ENCODE results near the gene TSR2.

TSR2 gene

DNA sequence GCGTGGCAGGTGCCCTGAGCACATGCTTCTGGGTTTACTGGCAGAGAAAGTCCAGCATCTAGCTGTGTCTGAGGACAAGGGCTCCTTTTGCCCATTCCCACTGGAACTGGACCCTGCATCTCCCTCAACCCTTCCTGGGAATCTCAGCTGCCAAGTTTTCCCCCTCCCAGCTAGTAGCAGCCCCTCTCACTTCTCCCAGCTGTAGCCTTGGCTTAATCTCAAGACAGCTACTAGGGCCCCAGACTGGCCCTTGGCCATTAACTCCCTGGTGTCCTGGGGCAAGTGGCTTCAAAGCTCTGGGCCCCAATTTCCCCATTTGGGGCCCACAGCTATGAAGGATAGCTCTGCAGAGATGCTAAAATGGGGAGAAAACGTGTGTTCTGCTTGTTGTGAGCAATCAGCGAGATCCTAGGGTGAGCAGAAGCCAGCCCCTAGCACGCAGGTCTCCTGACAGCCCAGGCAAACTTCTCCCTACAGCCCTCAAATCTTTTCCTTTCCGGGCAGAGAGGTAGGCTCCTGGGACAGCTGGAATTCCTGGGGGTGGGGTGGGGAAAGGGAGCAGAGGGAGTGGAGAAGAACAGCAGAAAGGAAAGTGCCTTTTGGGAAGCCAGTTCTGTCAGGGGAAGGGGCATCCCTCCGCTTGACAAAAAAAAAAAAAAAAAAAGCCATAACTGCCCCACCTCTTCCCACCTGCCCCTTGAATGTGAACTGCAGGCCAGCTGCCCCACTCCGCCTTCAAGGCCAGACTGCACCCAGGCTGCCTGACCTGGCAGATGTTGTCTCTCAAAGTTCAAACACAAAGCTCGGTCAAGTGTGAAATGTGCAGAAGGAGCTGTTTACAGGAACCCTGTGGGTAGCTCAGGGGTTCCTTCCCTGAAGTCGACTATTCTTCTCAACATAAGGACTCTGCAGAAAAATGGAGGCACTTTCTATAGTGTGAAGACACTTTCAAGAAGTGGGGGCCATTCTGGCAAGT is 39.2 kb downstream of the TSR2 start:
- no peak for ATAC-seq
- TF ChIP-seq ZFP30 (CRISPR knock-in tag; IDR thresholded peaks at IDR 0.05), result no peak
- no peak for TF ChIP-seq TCF4 (CRISPR knock-in tag; IDR thresholded peaks at IDR 0.05; ENCODE audit: borderline replicate concordance)
- TF ChIP-seq CREB5 (CRISPR knock-in tag; IDR thresholded peaks at IDR 0.05; ENCODE audit: low read depth), result no peak
- TF ChIP-seq ZNF8 (CRISPR knock-in tag; IDR thresholded peaks at IDR 0.05), result no peak
- no peak for TF ChIP-seq GLIS3 (CRISPR knock-in tag; IDR thresholded peaks at IDR 0.05)

DNA sequence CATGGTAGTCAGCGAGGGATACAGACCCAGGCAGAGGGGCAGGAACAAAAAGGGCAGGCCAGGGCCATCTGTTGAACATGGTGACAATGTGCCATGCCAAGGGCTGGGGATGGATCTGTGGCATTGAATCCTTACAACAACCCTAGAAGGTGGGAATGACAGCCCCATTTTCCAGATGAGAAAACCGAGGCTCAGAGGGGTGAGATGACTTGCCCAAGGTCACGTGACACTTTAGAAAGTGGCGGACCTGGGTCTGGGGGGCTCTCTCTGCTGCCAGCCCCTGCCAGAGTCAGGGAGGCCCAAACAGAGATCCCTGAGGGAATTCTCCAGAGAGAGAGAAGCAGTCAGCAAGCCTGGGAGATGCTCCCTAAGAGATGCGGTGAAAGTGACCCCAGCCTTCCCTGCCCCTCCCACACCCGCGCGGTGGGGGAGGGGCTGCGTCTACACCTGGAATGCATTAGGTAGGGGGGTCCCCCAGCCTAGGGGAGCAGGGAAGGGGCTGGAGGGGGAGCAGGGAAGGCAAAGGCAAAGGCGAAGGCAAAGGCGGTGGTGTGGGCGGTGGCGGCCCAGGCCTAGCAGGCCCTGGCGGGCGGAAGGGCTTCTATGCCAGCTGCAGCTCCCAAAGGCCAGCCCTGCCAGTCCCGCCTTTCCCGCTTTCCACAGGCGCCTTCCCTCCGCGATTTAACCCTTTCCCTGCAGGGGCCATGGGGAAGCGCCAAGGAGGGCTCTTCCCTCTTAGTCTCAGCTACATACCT is 42.8 kb downstream of the TSR2 start:
- TF ChIP-seq TCF4 (CRISPR knock-in tag; IDR thresholded peaks at IDR 0.05; ENCODE audit: borderline replicate concordance) (no peak), ZFP3 (CRISPR knock-in tag; IDR thresholded peaks at IDR 0.05) (peak; percentile 80; the same call in 1 of the 2 replicates), ZC3H10 (CRISPR knock-in tag; IDR thresholded peaks at IDR 0.05) (no peak), CSRNP3 (CRISPR knock-in tag; IDR thresholded peaks at IDR 0.05) (no peak)
- TF ChIP-seq, protein P1, sequence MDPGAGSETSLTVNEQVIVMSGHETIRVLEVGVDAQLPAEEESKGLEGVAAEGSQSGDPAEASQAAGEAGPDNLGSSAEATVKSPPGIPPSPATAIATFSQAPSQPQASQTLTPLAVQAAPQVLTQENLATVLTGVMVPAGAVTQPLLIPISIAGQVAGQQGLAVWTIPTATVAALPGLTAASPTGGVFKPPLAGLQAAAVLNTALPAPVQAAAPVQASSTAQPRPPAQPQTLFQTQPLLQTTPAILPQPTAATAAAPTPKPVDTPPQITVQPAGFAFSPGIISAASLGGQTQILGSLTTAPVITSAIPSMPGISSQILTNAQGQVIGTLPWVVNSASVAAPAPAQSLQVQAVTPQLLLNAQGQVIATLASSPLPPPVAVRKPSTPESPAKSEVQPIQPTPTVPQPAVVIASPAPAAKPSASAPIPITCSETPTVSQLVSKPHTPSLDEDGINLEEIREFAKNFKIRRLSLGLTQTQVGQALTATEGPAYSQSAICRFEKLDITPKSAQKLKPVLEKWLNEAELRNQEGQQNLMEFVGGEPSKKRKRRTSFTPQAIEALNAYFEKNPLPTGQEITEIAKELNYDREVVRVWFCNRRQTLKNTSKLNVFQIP (CRISPR knock-in tag; IDR thresholded peaks at IDR 0.05; ENCODE audit: borderline replicate concordance, low read depth), result no peak
- ATAC-seq, result peak; percentile 74

- ATAC-seq, result no peak
Measured at GRCh38 chrX:54483946-54484345, 43.7 kb downstream of the TSR2 start.

More at GRCh38 chrX:54483946-54484345, 43.7 kb downstream of the TSR2 start:
- no peak for TF ChIP-seq CSDC2 (CRISPR knock-in tag; IDR thresholded peaks at IDR 0.05)
- no peak for TF ChIP-seq ISL1 (CRISPR knock-in tag; IDR thresholded peaks at IDR 0.05)
- TF ChIP-seq CSRNP3 (CRISPR knock-in tag; IDR thresholded peaks at IDR 0.05), result no peak
- TF ChIP-seq CREB5 (CRISPR knock-in tag; IDR thresholded peaks at IDR 0.05; ENCODE audit: low read depth), result no peak
- TF ChIP-seq ZFP30 (CRISPR knock-in tag; IDR thresholded peaks at IDR 0.05), result no peak
- no peak for TF ChIP-seq ZFP3 (CRISPR knock-in tag; IDR thresholded peaks at IDR 0.05)
- TF ChIP-seq PPARA (CRISPR knock-in tag; IDR thresholded peaks at IDR 0.05; ENCODE audit: borderline replicate concordance), result no peak
- no peak for TF ChIP-seq TSHZ2 (CRISPR knock-in tag; IDR thresholded peaks at IDR 0.05)
- TF ChIP-seq RARB (CRISPR knock-in tag; IDR thresholded peaks at IDR 0.05), result no peak
- no peak for TF ChIP-seq GLIS3 (CRISPR knock-in tag; IDR thresholded peaks at IDR 0.05)
- TF ChIP-seq TOX (CRISPR knock-in tag; IDR thresholded peaks at IDR 0.05; ENCODE audit: borderline replicate concordance), result no peak
- no peak for TF ChIP-seq ZNF565 (CRISPR knock-in tag; conservative IDR thresholded peaks at IDR 0.05; ENCODE audit: low read depth)
- TF ChIP-seq, protein P2, sequence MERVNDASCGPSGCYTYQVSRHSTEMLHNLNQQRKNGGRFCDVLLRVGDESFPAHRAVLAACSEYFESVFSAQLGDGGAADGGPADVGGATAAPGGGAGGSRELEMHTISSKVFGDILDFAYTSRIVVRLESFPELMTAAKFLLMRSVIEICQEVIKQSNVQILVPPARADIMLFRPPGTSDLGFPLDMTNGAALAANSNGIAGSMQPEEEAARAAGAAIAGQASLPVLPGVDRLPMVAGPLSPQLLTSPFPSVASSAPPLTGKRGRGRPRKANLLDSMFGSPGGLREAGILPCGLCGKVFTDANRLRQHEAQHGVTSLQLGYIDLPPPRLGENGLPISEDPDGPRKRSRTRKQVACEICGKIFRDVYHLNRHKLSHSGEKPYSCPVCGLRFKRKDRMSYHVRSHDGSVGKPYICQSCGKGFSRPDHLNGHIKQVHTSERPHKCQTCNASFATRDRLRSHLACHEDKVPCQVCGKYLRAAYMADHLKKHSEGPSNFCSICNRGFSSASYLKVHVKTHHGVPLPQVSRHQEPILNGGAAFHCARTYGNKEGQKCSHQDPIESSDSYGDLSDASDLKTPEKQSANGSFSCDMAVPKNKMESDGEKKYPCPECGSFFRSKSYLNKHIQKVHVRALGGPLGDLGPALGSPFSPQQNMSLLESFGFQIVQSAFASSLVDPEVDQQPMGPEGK (CRISPR knock-in tag; IDR thresholded peaks at IDR 0.05; ENCODE audit: borderline replicate concordance), result no peak
- TF ChIP-seq ZNF8 (CRISPR knock-in tag; IDR thresholded peaks at IDR 0.05), result no peak
- TF ChIP-seq ARNTL (CRISPR knock-in tag; IDR thresholded peaks at IDR 0.05; ENCODE audit: borderline replicate concordance, low read depth), result no peak
